Stimulated activated CD4-positive, alpha-beta T cell treated with anti-CD3 and anti-CD28 coated beads, Interleukin-1b, Interleukin-23, amount 100 ng/mL, for 1 hour (primary cell): ENCODE data around the gene DOCK10.
"Not testable (repeated sequence)": the region's sequence is repeated elsewhere in the genome, so short reads cannot be mapped to it uniquely, and the experiment has no call there.

Source experiments
- DNase-seq, 2 donors: peaks; one replicate each; pipeline ENCODE4 v3.0.0-alpha.2; 2020; ENCODE audit warnings: low read depth in 2 of 2

The DOCK10 gene

DNA sequence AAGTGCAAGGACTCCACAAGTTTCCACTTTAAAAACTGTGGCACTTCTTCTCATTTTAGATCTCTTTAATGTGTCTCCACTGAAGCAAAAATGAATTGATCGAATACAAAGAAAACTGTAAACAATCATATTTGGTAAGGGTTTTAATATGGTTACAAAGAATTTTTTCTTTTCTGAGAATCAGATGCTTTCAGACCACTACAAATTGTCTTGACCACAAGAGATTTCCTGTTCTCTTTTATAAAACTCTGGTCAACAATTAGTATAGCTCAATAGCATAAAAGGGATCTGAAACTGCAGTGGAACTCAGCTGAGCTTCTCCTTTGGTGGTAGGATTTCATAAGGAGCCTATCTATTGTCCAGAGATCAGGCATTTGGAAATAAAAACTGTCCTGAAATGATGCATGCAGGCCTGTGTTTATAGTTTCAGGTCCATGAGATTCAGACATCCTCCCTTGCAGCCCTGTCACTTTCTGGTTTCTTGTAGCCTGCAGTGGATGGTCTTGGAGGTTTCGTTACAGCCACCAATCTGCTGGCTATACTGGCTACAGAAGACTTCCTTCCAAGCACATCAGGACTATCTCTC is 120.0 kb downstream of the DOCK10 start:
- no peak for DNase-seq

DNA sequence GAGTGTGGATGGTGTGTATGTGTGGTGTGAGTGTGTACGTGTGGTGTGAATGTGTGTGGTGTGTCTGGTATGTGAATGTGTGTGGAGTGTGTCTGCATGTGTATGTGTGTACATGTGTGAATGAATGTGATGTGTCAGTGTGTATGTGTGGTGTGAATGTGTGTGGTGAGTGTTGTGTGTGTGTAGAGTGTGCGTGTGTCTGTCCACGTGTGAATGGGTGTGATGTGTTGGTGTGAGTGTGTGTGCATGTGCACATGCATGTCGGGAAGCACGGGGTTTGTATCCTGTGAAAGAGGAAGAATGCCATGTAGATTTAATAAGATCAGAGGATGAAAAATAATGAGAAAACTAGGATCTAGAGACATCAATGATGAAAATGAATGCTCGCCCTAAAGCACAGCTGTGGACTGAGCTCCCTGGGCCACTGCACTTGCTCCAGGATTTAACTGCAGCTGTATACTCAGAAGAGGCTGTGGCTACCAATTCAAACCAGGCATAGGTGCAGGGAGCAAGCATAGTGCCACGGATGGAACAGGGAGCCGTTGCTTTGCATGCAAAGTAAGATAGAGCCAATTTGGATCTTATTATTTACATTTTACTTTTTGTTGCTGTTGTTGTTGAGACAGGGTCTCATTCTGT is 122.7 kb downstream of the DOCK10 start:
- DNase-seq, result no peak

DNA sequence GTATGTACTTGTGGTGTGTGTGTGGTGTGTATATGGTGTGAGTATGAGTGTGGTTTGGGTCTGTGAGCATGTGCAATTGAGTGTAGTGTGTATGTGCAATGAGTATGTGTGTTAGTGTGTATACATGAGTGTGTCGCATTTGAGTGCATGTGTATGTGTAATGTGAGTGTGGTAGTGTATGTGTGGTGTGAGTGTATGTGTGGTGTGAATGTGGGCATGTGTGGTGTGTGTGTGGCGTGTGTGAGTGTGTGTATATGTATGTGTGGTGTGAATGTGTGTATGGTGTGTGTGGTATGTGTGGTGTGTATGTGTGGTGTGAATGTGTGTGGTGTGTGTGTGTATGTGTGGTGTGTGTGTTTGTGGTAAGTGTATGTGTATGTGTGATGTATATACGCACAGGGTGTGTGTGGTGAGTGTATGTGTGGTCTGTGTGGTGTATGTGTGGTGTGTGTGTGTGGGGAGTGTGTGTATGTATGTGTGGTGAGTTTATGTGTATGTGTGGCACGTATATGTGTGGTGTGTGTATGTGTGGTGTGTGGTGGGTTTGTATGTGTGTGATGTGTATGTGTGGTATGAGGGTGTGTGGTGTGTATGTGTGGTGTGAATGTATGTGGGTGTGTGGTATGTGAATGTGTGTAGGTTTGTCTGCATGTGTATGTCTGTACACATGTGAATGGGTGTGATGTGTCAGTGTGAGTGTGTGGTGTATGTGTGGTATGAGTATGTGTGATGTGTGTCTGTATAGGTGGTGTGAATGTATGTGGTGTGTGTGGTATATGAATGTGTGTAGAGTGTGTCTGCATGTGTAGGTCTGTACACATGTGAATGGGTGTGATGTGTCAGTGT is 123.4 kb downstream of the DOCK10 start:
- no peak for DNase-seq

- not testable (repeated sequence) for DNase-seq
Measured at GRCh38 chr2:224917246-224917645, 125.0 kb downstream of the DOCK10 start.

DNA sequence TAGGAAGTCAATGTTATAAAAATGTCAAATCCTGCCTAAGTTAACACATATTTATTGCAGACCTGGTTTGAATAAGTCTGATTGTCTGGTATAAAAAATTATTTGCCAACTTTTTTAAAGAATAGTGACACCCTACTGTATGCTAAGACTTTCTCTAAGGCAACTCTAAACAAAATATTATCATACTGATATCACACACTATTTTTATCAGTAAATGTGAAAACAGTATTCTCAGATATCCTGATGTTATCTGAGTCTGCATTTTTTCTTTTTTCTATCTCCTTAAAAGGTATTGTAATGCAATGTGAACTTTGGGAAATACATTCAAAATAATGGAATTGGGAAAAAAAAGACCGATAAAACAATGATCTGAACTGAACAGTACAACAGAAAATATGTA is 127.1 kb downstream of the DOCK10 start:
- DNase-seq, result no peak

DNA sequence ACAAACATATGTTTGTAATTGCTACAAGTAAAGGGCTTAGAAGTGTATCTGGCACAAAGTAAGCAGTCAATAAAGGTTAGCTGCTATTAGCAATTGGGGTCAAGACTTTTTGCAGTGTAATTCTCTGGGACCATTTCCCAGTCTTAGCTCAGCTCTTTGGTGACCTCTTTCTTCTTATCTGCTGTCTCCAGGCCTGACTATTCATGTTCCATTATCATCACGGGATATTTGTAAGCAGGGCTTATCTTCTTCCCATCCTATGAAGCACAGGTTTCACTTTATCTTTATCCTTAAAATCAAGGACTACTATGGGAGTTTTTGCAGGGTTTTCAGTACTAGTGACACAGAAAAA is 131.7 kb downstream of the DOCK10 start:
- no peak for DNase-seq

GRCh38 chr2:224909885-224910573 is 132.2 kb downstream of the DOCK10 start:
- DNase-seq, result no peak

- no peak for DNase-seq
Measured at GRCh38 chr2:224908818-224909217, 133.4 kb downstream of the DOCK10 start.

GRCh38 chr2:224904381-224904780 is 137.9 kb downstream of the DOCK10 start:
- no peak for DNase-seq

- no peak for DNase-seq
Measured at GRCh38 chr2:224903621-224904020, 138.6 kb downstream of the DOCK10 start.

DNA sequence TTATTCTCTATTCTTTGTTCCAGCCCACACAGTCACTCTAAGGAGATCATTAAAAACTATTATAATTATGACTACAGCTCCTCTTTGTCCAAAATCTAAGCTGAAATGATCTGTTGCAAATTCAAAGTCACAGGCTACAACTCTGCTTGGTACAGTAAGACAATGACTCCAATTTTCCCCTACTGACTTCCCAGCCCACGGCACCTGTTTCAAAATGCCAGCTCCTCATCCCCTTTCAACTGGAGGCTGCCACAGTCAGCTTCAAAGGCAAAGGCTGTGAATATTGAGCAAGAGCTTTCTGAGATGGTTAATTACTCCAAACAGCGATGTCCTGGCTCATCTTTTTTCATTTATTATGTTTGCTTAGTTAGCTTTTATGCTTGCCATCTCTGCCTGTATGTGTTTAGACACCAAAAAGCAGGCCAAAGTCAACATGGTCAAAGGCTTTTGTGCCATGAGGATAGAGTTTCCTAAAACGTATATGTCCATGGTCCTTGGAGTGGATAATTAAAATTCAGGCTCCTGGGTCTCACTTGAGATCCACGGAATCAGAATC is 141.1 kb downstream of the DOCK10 start:
- no peak for DNase-seq

GRCh38 chr2:224895377-224895776 is 146.9 kb downstream of the DOCK10 start:
- no peak for DNase-seq

DNA sequence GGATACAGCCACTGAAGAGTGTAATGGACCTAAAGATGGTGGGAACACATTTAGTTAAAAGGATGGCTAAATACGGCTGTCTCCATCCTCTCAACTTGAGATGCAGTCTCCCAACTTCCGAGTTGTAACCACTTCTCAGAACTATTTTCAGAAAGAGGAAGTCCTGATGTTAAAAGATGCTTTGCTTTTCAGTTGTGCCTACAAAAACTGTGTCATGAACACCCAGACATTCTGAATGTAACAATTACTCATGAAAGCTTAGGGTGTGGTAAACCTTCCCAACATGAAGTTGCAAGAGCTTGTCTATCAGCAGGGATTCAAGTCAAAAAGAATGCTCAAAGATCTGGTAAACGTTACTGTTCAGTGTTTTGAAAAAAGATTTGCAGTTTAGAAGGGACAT is 147.9 kb downstream of the DOCK10 start:
- DNase-seq, result no peak

- DNase-seq, result no peak
Measured at GRCh38 chr2:224893848-224894247, 148.4 kb downstream of the DOCK10 start.

DNA sequence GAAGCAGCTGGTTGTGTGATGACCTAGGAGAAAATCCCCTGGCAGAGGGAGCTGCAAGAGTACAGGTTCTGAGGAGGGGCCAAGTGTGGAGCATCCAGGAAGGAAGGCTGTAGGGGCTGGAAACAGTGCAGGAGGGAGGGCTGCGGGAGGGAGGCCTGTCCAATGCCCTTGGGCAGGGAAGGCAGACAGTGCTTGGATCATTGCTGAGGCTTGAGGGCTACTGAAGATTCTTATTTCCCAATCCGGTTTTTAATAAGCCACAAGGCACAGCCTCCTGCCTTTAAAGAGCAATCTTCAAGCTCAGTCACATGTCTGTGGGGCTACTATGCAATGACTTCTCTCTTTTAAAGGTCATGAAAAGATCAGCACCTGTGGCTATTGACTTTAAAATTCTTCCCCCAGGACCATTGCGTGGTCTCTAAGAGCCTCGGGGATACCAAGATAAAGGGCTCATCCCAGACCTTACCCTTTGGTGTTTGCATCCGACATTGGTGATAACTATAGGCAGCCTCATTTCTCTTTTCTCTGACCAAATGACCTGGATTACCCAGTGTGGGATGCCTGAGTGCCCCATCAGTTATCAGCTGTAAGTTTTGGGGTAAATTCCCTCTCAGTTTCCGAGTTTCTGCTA is 149.6 kb downstream of the DOCK10 start:
- DNase-seq, result no peak

GRCh38 chr2:224890372-224890771 is 151.9 kb downstream of the DOCK10 start:
- DNase-seq, result no peak

DNA sequence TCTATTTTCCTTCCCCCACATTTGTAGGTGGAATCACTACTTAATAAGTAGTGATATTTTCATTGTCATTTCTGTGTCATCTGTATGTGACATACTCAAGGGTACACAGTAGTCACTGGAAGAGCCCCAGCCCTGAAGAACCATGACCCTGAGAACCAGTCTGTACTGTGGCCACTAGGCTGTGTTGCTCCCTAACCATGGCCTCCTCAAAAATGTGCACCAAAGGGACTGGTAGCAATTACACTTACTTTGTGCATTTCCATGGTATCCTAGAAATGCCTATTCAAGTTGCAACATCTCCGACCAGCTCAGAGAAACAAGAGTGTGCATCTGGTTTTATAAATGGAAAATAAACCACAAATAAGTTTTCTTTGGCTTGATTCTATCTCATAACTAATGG is 155.1 kb downstream of the DOCK10 start:
- no peak for DNase-seq

- DNase-seq, result no peak
Measured at GRCh38 chr2:224885836-224886547, 156.3 kb downstream of the DOCK10 start.

- no peak for DNase-seq
Measured at GRCh38 chr2:224885291-224885690, 157.0 kb downstream of the DOCK10 start.

GRCh38 chr2:224884188-224884587 is 158.1 kb downstream of the DOCK10 start:
- no peak for DNase-seq

DNA sequence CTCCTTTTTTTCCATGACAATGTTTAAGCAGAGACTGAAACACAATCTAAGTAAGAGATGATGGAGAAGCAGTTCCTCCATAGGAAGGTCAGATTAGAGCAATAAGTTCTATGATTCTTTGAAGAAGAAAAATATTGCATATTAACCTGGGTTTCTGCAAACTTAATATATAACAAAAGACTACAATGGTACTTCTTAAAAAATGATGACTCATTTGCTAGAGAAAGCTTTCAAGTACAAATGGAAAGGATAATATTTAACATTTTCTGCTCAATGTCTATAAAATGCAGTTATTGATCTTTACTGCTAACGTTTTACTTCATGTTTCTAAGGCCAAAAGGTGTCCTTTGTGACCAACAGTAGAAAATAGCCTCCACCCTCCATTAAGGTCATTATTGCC is 158.6 kb downstream of the DOCK10 start:
- DNase-seq, result no peak
